Measurements from ENCODE around the gene PPP1R16B.
"Not testable (repeated sequence)": the region's sequence is repeated elsewhere in the genome, so short reads cannot be mapped to it uniquely, and the experiment has no call there.

PPP1R16B gene

DNA sequence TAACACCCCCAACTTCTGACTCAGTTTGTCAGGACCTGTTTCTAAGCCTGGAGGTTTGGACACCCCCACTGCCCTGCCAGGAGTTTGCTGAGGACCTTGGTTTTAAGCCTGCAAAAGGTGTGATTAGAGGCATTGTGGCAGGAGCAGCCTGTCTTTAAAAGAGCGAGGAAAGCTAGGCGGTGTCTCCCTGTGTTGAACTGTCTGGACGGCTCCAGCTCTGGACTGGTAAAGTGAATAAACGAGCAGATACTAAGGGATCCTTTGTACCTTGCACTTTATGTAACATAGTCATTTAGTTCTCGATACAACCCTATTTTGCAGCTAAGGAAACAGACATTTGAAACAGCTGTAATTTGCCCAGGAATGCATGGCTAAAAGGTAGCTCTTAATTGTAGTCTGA lies 135.1 kb downstream of the PPP1R16B start:
- no peak for DNase-seq

DNA sequence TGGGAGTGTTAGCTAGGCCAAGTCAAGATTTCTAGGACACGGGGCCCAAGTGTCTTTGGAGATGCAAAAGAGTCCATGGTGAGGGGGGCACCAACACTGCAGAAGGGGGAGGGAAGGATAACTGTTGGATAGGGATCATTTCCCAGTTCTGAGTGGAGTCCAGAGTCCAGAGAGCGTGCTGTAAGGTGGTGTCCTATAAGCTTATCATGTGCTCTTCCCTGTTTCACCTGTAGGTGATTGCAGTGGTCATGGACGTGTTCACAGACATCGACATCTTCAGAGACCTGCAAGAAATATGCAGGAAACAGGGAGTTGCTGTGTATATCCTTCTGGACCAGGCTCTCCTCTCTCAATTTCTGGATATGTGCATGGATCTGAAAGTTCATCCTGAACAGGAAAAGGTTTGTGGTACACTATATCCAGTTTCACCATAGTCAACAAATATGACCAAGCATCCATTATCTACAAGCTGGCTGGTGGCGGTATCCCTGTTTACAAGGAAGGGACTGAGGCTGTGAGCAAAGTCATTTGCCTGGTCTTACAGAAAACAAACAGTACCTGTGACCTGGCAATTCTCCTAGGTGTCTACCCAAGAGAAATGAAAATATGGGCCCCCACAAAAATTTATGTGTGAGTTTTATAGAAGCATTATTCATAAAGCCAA lies 136.4 kb downstream of the PPP1R16B start:
- no peak for DNase-seq

GRCh38 chr20:38945012-38945411 lies 139.5 kb downstream of the PPP1R16B start:
- no peak for DNase-seq

GRCh38 chr20:38946836-38947235 lies 141.3 kb downstream of the PPP1R16B start:
- no peak for DNase-seq

GRCh38 chr20:38947931-38948362 lies 142.4 kb downstream of the PPP1R16B start:
- DNase-seq: no peak

DNA sequence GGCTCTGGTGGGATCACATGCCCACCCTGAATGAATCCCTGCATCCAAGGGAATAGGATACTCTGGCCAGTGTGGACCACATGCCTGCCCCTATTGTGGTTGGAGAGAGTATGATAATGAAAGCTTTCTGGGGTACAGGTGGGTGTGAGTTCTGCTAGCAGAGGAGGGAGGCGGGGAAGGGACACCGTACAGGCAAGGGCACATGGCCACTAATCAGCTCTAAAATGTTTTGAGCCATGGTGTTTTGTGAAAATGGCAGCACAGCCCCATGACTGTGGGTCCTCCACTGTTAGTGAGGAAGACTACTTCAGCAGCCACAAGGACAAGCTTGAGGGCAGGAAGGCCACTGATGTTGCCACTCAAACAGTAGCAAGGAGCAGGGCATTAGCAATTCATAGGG lies 144.8 kb downstream of the PPP1R16B start:
- DNase-seq: no peak

DNA sequence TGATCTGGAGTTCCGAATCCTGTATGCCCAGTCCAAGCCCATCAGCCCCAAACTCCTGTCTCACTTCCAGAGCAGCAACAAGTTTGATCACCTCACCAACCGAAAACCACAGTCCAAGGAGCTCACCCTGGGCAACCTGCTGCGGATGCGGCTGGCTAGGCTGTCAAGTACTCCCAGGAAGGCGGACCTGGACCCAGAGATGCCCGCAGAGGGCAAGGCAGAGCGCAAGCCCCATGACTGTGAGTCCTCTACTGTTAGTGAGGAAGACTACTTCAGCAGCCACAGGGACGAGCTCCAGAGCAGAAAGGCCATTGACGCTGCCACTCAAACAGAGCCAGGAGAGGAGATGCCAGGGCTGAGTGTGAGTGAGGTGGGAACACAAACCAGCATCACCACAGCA lies 146.1 kb downstream of the PPP1R16B start:
- DNase-seq: no peak

DNA sequence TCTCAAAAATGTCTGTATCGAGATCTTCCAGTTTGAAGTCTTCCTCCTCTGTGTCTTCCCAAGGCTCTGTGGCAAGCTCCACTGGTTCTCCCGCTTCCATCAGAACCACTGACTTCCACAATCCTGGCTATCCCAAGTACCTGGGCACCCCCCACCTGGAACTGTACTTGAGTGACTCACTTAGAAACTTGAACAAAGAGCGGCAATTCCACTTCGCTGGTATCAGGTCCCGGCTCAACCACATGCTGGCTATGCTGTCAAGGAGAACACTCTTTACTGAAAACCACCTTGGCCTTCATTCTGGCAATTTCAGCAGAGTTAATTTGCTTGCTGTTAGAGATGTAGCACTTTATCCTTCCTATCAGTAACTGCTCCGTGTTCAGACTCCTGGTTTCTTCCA lies 146.7 kb downstream of the PPP1R16B start:
- DNase-seq: no peak

DNA sequence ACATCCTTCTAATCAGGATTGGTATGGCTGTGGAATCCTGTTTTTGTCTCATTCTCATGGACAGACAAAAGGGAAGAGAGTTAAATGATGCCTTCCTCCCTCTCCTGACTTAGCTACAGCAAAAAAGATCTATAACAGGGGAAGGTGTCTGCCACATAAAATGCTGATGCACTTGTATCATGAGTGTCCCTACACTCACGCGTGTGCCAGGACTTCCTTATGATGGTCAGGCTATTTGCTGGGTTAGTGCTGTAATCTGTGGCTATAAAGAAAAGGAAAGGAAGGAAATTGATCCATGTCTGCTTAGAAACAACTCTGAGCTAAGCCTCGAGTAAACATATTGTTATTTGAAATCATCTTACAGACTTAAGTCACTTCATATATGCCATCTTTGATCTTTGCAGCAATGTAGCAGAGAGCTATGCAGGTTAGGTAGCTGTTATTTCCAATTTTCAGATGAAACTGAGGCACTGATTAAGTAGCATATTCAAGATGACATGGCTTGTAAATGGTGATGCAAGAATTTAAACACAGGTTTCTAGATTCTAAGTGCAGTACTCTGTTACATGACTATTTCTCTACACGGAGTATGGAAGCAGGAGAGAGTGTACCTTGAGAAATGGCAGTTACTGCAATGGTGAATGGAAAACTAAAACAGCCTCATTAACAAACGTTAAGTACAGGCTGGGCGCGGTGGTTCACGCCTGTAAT lies 148.3 kb downstream of the PPP1R16B start:
- DNase-seq: no peak

DNA sequence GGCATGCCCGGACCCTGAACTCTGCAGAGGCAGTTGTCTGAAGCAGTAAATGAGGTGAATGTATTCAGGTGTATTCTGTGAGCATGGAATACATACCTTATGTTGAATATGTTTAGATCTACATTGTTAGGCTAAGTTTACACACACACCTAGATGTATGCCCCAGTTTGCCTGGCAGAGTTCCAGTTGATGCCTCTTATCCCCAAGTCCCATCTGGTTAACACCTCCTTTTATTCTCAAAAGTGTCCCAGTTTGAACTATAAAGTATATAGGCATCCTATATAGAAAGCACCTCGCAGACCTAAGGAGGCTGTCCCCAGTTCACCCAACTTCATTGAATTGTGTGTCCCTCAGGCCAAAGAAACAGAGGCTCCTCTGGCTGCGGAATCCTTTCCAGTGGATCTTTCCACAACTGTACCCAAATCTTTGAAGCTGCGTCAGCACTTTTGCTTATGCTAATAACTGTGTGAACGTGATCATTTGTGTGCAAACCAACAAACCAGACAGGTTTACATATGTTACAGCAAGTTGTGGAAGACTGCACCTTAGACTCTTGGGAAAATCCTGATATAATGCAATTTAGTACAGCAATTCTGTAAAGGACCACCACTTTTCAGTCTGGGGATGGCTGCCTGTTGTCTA lies 151.9 kb downstream of the PPP1R16B start:
- DNase-seq: no peak

DNA sequence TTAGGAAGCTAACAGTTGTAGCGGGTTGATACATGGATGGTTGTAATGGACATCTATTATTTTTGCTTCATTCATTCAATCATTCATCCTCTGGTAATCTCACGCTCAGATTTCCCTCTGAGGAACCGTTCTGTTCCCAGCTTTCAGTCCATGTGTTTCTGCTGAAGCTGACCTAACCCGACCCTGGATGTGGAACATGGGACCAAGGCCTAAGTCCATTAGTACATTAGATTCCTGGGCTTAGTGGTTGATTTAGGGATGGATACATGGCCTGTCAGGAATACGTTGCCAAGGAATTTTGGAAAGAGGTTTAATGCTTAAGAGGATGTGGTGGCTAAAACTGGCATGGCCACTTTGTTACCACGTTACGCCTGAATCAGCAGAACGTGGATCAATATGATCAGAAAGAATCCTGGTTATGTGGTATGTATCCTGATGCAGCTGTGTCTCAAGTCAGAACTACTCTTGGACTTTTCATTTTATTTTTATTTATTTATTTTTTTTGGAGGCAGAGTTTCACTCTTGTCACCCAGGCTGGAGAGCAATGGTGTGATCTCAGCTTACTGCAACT lies 152.5 kb downstream of the PPP1R16B start:
- no peak for DNase-seq

- DNase-seq: not testable (repeated sequence)
These were observed 154.7 kb downstream of the PPP1R16B start for GRCh38 chr20:38960187-38960687.

DNA sequence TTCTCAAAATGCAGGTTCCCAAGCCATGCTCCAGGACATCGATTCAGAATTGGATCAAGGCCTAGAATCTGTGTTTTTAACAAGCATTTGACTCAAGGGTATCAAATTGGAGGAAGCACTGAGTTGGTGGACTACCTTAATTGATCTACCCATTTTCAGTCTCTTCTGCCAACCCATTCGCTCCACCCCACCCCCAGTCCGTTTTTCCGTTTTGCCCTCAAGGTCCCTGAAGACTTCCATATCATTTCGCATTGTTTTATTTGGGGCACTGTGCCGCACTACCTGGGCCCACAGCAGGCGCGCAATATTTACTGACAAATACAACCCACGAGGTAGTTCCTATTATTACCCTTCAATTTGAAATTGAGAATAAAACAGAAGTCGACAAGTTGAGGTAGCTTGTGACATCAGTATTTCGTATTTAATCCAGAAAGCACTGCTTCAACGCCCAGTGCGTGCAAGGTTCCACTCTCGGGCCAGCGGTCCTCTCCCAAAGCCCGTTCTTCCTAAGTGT lies 156.1 kb downstream of the PPP1R16B start:
- peak; percentile 23 for DNase-seq

- DNase-seq: peak; percentile 99
These were observed 156.8 kb downstream of the PPP1R16B start, which contains the start of gene DHX35 for GRCh38 chr20:38962044-38962927. DHX35 (plus strand) TSS chr20:38962344; CDS start chr20:38962368, 24 bp downstream.

- no peak for DNase-seq
These were observed 157.5 kb downstream of the PPP1R16B start for GRCh38 chr20:38962928-38963401.

- DNase-seq: no peak
These were observed 158.2 kb downstream of the PPP1R16B start for GRCh38 chr20:38963745-38964144.

GRCh38 chr20:38965264-38965663 lies 159.8 kb downstream of the PPP1R16B start:
- DNase-seq: no peak

DNA sequence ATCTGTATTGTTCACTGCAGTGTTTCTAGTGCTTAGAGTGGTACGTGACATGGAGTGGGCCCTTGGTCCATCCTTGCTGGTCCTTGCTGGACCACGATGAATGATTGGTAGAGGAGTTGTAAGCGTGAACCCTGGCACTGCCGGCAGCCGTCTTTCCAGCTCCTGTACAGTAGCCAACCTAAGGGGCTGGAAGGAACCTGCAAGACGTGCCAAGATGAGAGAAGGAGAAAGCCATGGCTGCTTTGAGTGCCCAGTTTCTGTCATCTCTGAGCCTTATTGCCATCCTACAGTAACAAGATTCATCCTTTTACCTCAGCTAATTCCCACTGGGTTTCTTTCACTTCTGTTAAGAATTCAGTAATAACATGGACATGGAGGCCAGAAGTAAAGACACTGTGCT lies 162.6 kb downstream of the PPP1R16B start:
- no peak for DNase-seq

DNA sequence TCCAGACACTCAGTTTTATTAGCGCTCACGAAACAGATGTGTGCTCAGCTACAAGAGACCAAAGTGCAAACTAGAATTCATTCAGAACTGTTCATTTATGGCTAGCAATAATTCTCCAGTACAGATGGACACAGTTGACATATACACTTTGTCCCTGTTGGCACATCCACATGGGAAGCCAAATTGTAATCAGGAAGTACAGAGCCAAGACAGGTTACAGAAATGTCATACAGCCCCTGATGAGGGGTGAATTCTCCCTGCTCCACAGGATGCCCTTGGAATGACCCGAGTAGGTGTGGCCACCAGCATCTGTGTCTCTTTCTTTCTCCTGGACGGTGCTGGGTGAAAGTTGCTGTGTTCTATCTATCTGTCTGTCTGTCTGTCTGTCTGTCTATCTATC lies 164.2 kb downstream of the PPP1R16B start:
- no peak for DNase-seq

- DNase-seq: no peak
These were observed 164.8 kb downstream of the PPP1R16B start for GRCh38 chr20:38970302-38970701.
